GM18868 (cell line): ENCODE measurements around the gene PRKG1.
A peak's percentile ranks its signal among the peaks of the same experiment; 100 is the strongest.
"Not testable (repeated sequence)": the region's sequence is repeated elsewhere in the genome, so short reads cannot be mapped to it uniquely, and the experiment has no call there.

Source experiments
- ATAC-seq: cut with Tn5 transposase; IDR thresholded peaks from one replicate; pipeline ENCODE4 v1.9.1; 2021; ENCODE audit warnings: mild to moderate bottlenecking, moderate library complexity; ENCODE audit not compliant: unreplicated experiment

Gene PRKG1

GRCh38 chr10:52216852-52217251, 1142.6 kb downstream of the PRKG1 start:
- peak; percentile 75 for ATAC-seq

DNA sequence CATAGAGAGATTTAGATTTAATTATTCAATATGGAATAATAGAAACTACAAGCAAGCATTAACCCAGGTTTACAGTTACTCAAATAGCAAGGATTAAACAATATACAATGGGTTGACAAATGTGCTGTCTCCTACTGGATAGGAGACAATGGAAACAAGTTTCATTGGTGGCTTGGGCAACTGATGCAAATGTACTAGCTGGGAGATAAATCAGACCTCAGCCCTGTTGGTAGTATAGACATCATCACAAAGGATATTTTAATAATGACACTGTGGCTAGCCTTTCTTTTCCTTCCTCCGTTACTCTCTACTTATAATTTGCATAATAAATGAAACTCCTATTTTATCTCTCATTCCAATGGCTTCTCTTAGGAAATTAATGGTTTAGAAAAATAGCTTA, 1143.2 kb downstream of the PRKG1 start:
- no peak for ATAC-seq

GRCh38 chr10:52220947-52221346, 1146.7 kb downstream of the PRKG1 start:
- ATAC-seq, result no peak

- ATAC-seq, result no peak
These were observed 1147.6 kb downstream of the PRKG1 start for GRCh38 chr10:52221923-52222322.

DNA sequence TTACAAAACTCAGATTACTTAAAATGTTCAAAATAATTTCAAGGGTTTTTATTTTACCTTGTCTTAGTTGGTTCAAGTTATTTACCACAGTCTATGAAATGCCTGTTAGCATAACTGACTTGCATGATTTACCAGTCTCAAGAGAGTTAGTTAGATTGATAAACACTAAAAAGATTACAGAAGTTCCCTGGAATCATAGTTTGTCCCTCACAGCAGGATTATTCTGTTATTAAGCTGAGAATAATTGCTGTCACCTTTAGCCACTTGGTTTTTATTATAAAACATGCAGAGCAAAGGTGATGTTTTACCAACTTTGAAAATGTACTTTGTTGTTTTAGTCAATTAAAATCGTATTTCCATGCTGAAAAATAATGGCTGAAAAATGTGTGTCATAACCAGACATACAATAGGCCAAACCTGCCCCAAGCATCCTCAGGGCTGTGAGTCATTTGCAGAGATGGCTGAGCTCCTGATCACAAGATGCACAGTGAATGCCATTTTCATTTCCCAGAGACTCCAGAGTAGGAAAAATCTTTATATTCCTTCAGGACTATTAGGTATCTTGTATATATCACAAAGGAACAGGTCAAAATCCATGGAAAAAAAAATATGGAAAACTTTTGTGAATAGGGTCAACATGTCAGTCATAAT, 1152.0 kb downstream of the PRKG1 start:
- no peak for ATAC-seq

DNA sequence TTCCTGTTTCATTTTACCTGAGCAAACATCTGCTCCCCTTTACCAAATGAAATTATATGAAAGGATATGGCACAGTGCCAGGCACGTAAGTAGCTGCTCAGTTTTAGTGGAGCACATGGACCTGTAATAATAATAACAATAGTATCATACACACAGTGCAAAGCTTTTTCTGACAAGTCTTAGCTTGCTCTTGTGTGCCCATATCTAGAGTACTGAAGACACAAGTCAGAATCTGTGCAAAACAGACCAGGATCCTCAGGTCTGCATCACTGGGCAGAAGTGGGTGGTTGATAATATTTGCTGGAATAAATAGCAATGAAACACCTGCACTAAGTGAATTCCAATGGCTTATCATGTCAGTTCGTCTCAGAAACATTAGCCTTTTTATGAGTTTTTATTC, 1154.3 kb downstream of the PRKG1 start:
- ATAC-seq, result no peak

DNA sequence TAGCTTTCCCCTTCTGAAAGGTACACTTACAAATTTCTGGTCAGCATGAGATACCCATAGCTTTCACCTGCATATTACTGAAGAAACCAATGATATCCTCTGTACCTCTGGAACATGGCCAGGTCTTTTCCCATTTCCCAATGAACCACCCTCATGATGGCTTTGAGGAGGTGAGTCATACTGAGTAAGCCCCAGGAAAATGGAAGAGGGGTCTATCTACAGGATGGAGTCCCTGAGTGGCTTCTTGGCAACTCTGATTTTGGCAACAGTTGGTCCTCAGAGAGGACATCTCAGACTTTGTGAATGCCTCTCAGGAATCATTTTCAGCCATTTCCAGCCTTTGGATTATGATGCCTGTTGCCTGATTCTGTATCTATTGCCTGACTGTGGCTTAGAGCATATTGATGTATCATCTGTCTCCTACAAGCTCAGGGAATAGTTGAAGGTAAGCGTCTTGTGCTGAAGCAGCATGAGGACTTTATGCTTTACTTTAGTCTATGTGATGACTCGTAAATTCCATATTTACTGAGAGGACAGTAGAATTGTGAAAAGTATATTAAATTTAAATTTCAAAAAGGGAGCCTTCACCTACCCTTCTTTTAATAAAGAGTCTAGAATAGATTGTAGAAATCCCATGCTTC, 1155.1 kb downstream of the PRKG1 start:
- ATAC-seq, result no peak

GRCh38 chr10:52232561-52233350, 1158.5 kb downstream of the PRKG1 start:
- ATAC-seq, result peak; percentile 98

GRCh38 chr10:52233351-52233991, 1159.2 kb downstream of the PRKG1 start:
- not testable (repeated sequence) for ATAC-seq

DNA sequence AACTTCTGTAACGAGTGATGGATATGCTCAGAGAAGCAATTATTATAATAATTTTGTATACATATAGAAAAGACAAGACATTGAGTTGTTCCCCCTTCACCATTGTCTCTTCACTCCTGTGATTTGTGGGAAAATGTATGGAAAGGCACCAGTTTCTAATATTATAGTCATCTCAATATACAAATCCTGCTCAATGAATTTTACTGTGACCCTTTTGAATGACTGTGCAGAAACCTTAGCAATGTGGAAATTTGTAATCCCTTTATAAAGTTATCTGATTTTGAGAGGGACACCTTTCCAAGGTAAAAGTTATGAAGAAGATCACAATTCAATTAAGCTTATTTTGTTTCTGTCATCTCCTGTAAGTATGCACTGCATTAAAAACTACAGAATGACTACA, 1165.5 kb downstream of the PRKG1 start:
- ATAC-seq, result no peak

- no peak for ATAC-seq
These were observed 1171.3 kb downstream of the PRKG1 start for GRCh38 chr10:52245547-52245946.

DNA sequence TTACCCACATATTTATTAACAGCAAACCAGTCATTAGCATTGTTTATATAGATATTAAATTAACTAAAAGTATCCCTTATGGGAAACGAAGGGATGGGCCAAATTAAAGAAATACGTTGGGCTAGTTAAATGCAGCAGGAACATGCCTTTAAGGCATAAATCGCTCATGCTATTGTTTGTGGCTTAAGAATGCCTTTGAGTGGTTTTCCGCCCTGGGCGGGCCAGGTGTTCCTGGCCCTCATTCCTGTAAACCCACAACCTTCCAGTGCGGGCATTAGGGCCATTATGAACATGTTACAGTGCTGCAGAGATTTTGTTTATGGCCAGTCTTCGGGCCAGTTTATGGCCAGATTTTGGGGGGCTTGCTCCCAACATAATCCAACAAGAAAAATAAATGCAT, 1173.6 kb downstream of the PRKG1 start:
- not testable (repeated sequence) for ATAC-seq

DNA sequence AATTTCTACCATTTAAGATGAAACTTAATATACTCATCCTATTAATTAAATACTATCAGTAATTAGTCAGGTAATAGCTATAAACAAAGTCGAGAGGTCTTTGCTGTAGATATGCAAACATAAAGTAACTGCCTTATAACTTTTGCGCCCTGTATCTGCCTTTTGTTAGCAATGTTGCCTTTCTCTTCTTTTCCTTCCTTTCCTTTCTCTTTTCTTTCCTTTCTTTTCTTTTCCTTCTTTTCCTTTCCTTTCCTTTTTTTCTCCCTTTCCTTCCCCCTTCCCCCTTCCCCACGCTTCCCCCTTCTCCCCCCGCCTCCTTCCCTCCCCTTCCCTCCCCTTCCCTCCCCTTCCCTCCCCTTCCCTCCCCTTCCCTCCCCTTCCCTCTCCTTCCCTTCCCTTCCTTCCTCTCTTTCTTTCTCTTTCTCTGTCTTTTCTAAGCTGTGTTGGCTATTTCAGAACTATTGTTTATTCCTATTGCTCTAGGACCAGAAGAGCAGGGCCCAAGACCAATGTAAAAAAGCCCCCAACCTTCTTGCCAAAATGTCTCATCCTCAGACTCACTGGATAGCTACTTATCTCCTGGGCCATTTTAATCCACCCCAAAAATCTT, 1174.5 kb downstream of the PRKG1 start:
- ATAC-seq, result no peak

DNA sequence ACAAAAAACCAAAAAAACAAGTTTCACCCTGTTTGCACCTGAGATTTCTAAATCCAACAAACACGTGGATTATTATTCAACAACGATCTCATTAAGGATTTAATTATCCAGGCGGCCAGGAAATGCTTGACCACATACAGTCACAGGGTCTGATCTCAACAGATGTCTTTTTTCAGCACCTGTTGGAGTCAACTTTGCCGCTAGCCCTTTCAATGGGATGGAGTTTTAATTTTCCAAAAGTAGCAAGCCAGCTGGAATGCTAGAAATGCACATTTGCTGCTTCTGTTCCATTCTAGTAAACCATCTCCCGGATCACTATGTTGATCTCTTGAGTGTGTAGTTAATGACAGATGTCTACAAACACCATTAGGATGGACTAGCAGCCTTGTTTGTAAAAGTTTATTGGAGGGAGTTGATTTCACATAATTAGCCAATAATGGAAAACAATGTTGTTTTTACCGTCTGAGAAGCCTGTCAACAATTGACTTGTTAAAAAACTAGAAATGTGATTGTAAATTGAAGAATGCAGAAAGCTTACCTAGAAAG, 1175.6 kb downstream of the PRKG1 start:
- ATAC-seq, result no peak

DNA sequence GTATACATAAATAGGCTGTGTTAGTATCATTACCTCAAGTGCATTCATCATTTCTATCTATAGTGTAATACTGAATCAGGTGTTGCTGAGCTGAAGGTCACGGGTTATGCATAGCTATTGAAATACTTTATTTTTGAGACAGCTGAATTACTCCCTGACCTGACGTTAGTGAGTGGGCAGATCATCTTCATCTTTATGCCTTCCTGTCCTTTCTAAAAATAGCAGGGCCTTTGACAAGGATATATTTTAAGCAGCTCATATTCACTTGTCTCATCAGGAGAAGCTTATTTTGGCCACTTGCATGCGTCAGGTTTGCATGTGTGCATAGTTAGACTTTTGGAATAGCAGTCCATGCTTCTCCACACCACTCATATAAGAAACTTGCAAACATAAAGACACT, 1176.2 kb downstream of the PRKG1 start:
- no peak for ATAC-seq

GRCh38 chr10:52252307-52252706, 1178.0 kb downstream of the PRKG1 start:
- no peak for ATAC-seq

DNA sequence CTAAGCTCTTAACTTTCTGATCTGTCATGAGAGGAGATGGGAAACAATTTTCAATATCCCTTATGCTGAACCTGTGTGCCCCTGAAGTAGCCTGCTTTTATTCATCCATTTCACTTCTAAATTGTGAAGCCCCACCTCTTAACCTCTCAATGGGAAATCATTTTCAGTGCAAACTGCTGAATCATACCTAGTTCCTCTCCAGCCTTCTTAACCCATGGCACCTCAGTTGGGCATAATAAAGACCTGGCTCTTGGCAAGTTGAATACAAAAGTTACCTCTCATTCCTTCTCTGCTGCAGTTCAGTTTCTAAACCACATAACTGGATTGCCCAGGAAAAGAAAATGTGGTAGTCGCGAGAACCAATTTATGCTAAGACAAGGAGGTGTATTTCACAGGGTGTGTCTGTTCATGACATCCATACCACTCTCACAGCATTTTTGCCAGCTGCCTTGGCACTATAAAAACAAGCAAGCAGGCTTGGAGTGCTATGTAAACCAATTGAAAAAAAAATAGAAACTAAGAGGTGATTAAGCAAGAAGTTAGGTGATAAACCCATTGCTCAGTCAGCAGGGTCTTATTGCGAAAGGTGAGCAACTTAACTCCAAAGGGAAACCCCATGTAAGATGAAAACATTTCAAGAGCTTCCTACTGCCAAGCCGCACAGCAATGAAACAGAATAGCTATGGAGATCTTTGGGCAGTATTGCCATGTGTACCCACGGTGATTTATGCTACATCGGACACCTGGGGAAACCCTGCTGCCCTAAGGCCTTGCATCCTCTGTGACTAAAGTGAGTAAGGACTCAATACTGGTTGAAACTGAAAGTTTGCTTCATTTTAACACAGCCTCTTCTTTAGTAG, 1182.8 kb downstream of the PRKG1 start:
- peak; percentile 97 for ATAC-seq

DNA sequence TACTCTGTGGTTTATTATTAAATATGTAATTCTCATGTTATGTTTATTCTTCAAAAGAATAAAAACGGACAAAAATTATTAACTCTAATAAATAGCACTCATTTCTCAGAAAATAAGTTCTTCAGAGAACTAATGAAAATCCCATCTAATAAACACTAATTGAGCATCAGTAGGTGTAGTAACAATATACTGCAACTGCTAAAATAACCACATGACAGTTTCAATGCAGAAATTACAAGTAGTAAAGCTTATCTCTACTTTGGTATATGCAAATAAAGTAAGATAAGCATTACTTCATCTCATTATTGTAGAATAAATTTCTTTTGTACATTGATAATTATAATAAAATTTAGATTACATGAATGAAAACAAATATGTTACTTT, 1183.4 kb downstream of the PRKG1 start:
- ATAC-seq, result peak; percentile 61

- no peak for ATAC-seq
These were observed 1184.6 kb downstream of the PRKG1 start for GRCh38 chr10:52258799-52259425.
